GM12873 (cell line): ENCODE results near the gene WWOX.

Experiments used
- TF ChIP-seq, protein P1 (sequence below): IDR thresholded peaks from 2 replicates; pipeline ENCODE4 v1.5.1; 2012; ENCODE audit warnings: low read depth, mild to moderate bottlenecking, moderate library complexity, low read length, control low read depth; ENCODE audit not compliant: insufficient read depth; ENCODE audit errors: missing control alignments

The WWOX gene

GRCh38 chr16:78570399-78571141 is 471.1 kb downstream of the WWOX start:
- TF ChIP-seq, protein P1, sequence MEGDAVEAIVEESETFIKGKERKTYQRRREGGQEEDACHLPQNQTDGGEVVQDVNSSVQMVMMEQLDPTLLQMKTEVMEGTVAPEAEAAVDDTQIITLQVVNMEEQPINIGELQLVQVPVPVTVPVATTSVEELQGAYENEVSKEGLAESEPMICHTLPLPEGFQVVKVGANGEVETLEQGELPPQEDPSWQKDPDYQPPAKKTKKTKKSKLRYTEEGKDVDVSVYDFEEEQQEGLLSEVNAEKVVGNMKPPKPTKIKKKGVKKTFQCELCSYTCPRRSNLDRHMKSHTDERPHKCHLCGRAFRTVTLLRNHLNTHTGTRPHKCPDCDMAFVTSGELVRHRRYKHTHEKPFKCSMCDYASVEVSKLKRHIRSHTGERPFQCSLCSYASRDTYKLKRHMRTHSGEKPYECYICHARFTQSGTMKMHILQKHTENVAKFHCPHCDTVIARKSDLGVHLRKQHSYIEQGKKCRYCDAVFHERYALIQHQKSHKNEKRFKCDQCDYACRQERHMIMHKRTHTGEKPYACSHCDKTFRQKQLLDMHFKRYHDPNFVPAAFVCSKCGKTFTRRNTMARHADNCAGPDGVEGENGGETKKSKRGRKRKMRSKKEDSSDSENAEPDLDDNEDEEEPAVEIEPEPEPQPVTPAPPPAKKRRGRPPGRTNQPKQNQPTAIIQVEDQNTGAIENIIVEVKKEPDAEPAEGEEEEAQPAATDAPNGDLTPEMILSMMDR: no peak

DNA sequence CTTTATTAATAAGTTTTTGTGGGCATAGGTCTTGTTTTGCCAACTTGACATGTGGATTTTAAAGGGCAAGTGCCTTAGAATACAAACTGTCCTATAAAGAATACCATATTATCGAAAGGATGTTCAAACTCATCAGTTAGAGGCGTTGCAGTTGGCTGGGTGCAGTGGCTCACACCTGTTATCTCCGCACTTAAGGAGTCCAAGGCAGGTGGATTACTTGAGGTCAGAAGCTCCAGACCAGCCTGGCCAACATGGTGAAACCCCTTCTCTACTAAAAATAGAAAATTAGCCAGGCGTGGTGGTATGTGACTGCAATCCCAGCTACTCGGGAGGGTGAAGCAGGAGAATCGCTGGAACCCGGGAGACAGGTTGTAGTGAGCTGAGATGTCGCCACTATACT is 472.0 kb downstream of the WWOX start:
- TF ChIP-seq, protein P1: no peak

GRCh38 chr16:78571898-78572358 is 472.5 kb downstream of the WWOX start:
- TF ChIP-seq, protein P1: no peak

DNA sequence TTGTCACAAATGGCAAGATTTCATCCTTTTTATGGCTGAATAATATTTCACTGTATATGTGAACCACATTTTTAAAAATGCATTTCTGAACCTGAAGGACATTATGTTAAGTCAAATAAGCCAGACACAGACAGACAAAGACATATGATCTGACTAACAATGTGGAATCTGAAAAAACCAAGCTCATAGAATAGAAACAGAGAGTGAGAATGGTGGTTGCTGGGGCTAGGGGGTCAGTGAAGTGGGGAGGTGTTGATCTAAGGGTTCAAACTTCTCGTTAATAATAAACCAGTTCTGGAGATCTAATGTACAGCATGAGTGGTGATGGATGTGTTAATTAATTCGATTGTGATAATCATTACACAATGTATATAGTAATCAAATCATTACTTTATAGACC is 475.1 kb downstream of the WWOX start:
- TF ChIP-seq, protein P1: no peak

- TF ChIP-seq, protein P1: no peak
These were observed 477.5 kb downstream of the WWOX start for GRCh38 chr16:78576941-78577340.

DNA sequence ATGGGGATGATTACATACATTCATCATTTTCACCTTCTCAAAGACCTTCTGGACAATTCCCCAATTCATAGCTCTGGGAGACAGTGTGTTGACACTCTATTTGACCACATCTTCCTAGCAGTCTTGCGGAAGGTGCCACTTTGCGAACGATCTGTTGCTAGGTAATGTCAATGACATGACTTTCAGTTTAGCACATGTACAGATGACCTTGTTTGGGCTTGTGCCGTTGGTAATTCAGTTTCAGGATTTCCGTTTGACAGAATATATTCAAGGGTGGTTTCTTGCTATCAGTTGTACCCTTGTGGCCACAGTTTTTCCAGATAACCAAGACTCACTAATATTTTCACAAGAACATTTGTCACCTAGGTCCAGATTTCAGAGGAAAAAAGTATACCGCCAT is 478.2 kb downstream of the WWOX start:
- TF ChIP-seq, protein P1: no peak

GRCh38 chr16:78579020-78579419 is 479.6 kb downstream of the WWOX start:
- TF ChIP-seq, protein P1: no peak
